GOT3 (cell line): ENCODE results near the gene FAM111B.
"Not testable (repeated sequence)": the region's sequence is repeated elsewhere in the genome, so short reads cannot be mapped to it uniquely, and the experiment has no call there.

Experiments used
- DNase-seq: peaks from one replicate; lab custom pipeline; 2025; ENCODE audit warnings: mixed read lengths; lab: John Stamatoyannopoulos, UW

The FAM111B gene, protein sequence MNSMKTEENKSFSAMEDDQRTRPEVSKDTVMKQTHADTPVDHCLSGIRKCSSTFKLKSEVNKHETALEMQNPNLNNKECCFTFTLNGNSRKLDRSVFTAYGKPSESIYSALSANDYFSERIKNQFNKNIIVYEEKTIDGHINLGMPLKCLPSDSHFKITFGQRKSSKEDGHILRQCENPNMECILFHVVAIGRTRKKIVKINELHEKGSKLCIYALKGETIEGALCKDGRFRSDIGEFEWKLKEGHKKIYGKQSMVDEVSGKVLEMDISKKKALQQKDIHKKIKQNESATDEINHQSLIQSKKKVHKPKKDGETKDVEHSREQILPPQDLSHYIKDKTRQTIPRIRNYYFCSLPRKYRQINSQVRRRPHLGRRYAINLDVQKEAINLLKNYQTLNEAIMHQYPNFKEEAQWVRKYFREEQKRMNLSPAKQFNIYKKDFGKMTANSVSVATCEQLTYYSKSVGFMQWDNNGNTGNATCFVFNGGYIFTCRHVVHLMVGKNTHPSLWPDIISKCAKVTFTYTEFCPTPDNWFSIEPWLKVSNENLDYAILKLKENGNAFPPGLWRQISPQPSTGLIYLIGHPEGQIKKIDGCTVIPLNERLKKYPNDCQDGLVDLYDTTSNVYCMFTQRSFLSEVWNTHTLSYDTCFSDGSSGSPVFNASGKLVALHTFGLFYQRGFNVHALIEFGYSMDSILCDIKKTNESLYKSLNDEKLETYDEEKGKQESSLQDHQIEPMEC

DNA sequence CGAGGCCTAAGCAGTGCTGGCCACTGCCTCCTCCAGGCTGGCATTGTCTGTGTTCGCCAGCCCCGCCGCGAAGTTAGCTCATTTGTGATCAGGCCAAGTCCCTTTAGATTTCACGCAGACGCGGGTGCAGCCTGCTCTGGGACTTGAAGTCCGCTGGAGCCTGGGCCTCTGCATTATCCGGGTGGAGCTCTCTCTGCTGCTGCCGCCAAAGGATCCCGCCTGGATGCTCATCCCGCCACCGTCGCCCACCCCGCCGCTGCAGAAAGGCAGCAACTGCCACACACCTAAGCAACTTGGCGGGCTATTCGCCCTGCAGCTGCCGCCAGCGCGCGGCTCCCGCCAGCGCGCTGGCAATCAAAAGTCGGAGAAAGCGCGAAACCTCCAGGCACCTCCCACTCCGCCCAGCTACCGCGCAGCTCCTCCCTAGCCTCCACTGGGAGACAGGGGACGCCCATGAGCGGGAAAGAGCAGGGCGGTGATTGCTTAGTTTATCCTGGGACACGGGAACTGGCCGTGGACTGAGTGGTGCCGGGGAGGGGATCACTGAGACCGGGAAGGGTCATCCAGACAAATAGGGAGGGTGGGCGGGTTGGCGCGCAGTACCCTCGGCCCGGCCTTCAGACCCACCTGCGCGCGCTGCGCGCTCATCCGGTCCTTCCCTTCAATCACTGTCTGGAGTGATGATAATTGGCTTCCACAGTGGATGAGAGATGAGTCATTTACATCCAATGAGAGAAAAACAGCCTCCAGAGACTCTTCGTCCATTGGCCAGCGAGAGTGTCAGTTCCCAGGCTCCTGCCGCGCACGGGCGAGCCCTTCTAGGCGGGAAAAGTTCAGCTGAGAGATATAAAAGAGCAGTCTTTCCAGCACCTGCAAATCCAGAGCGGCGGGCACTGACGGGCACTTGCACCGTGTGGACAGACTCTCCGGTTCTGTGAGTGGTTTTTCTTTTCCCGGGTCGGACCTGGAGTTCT, at the start of gene FAM111B:
TSS of gene FAM111B (plus strand) at position 875 of the 974 bp plus-strand sequence. CDS start 2,389 bp downstream, outside the sequence.
- DNase-seq: peak; percentile 69

DNA sequence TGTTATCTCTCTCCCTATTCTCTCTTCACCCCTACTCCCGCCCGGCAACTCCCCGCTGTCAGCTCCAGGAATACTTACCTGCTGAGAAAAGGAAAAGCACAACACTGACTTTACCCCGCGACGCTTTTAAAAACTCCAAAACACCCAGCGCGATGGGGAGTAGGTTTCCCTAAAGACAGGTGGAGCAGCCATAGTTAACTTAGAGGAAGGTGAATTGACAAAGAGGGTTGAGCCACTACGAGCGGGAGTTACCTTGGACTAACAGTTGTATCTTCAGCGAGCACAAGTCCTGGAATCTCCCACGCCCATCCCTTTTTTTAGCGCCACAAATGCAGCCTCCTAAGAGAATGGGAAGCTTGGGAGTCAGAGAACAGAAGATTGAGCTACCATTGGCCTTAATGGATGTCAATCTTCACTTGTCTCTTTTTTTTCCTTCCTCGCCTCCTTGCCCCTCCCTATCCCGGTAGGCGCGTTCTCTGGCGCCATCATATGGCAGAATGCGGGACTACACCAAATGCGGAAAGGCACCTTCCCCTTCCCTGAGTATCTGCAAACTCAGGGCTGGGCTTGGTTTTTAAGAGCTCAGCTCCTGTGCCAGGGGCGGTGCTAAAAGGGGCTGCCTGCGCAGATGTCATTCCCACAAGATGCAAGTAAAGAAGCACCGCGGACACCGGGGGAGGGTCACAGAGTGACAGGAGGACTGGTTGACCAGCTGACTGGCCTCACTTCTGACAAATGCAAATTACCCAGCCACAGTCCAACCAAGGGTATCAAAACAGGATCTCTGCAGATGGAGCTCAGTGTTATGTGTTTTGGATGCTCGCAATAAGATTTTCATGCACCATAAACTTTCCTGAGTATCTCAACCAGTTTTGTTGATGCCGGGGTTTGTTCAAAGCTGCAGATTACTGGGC, 48.7 kb upstream of the FAM111B start:
- peak; percentile 35 for DNase-seq

DNA sequence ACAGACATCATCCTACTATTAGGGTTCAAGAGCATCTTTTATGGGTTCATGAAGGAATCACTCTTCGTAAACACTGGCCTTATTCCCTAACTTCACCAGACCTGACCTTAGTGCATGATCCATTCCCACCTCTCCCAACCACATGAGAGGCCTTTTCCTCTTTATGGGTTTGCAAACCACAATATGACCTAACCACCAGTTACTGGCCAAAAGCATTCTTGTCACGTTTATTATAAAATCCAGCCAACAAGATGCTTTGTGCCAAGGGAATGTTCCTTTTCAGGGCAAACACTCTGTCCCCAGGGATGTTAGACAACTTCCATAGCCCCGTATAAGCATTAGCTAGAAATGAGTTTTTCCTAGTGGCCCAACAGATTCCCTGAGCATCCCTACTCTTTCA, 46.9 kb upstream of the FAM111B start:
- not testable (repeated sequence) for DNase-seq

DNA sequence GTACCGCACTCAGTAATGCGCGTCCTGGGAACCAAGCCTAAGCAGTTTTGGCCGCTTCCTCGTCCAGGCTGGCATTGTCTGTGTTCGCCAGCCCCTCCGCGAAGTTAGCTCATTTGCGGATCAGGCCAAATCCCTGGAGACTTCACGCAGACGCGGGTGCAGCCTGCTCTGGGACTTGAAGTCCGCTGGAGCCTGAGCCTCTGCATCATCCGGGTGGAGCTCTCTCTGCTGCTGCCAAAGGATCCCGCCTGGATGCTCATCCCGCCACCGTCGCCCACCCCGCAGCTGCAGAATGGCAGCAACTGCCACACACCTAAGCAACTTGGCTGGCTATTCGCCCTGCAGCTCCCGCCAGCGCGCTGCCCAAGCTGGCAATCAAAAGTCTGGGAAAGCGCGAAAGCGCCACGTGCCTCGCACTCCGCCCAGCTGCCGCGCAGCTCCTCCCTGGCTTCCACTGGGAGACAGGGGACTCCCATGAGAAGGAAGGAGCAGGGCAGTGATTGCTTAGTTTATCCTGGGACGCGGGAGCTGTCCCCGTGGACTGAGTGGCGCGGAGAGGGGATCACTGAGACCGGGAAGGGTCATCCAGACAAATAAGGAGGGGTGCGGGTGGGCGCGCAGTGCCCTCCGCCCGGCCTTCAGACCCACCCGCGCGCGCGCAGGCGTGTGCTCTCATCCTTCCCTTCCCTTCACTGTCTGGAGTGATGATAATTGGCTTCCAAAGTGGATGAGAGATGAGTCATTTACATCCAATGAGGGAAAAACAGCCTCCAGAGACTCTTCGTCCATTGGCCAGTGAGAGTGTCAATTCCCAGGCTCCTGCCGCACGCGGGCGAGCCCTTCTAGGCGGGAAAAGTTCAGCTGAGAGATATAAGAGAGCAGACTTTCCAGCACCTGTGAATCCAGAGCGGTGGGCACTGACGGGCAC, 44.2 kb upstream of the FAM111B start:
- no peak for DNase-seq

DNA sequence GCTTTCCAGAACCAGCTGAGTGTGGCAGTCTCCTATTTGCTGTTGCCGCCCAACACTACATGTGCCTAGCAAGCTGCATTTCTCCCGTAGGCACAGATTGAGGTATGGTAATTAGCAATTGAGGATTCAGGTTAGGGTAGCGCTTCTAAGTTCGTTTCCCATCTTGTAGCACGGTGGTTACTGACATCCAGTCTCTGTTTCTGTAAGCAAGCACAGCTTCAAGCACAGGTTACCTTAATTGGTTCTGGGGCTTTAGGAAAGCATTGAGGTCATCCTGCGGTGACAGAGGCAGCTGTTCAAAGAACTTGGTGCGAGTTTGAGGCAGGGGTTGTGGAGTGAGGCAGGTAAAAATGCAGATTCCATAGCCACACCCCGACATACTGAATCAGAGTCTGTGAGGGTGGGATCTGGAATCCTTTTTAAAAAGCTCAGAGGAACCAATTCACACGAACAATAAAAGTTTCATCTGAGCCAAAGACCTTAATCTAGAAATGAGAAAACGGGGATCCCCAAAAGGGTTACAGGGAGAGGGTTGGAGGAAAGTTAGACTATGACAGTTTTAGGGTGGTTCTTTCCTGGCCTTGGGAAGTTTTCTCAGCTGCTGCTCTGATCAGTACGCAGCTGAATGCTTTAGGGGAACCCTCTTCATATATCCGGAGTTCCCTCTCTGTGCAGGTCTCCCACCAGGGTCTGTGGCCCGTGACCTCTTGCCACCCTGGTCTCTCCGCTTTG, 42.9 kb upstream of the FAM111B start:
- DNase-seq: not testable (repeated sequence)

DNA sequence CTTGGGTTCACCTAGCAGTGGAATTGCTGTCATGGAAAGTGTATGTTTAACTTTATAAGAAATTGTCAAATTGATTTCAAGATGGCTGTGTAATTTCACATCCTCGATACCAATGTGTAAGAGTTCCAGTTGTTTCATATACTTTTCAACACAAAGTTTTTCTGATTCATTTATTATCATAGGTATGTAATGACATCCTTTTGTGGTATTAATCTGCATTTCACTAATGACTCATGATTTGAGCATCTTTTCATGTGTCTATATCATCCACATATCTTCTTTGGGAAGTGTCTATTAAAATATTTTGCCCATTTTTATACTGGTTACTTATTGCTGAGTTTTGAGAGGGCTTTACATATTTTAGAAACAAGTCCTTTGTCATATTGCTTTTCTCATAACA, 38.0 kb upstream of the FAM111B start:
- no peak for DNase-seq

DNA sequence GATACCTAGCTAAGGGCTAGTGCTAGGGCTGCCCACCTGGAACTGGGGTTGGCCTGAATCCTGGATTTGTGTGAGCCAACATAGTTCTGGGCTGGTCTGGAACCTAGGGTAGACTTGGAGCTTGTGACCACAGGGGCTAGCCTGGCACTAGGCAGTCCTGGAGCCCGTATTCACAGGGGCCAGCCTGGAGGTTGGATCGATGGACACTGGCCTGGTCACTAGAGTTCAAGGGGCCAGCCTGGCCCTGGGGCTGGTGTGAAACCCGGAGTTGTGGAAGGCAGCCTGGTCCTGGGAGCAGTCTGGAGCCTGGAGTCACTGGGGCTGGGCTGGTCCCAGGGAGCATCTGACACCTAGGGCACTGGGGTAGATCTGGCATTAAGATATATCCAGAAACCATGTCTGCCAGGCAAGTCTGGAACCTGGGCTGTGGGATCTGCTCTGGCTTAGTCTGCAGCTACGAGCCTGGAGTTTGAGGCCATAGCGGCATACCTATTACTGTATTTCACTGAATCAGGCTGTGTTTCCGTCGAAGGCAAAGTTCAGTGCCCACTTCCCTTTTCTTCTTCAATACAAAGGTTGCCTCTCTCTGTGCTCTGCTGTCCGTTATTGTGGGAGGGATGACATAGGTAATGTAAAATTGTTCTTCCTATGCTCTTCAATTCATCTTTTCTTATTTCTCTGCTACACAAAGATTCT, 30.0 kb upstream of the FAM111B start:
- DNase-seq: no peak

DNA sequence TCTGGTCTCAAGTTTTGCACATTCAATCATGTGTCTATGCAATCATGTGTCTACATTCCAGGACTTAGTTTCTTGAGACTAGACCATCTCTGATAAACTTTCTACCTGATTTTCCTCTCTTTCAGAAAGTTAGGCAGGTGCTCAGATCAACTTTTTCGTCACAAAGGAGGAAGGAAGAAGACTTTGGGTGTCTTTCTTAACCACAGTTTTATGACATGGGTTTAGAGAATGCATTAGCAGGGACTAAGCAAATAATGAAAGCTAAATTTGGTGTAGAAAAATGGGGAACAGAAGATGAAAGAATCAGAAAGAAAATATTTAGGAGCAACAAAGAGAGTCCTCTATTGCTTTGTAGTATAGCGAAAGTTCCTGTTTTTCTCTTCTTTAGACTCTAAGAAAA, 28.6 kb upstream of the FAM111B start:
- DNase-seq: no peak

DNA sequence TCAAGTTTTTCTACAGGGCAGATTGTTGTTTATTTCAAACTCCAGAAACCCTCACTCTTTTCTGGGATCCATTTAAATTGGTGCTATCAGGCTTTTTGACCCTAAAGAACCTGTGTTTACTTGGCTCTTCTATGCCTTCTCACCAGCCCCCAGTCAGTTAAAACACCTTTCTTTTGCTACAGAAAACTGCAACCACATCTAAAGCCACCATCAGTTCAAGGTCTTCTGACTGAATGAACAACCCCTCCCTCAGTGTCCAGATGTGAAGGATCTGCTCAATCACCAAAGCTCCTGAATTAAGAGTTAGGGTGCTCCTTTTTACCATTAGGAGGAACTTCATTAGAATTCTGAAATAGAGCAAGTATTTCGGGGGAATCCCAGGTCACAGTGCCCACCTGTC, 28.0 kb upstream of the FAM111B start:
- no peak for DNase-seq

DNA sequence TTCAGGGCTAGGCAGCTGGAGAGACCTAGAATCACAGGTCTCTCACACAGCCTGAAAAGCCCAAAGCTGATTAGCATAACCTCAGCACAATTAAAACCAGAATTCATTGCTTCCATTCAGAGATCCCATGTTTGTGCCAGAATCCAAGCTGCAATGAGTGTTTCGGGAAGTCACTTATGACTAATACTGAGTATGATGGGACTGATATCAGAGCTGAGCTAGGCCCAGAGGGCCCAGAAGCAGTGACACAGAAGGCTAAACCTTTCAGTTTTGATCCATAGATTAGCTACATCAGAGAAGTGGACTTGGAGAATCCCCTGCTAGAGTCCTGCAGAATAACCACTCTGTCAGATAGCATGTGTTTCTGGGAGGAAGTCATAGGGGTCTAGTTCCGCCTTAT, 26.6 kb upstream of the FAM111B start:
- not testable (repeated sequence) for DNase-seq

DNA sequence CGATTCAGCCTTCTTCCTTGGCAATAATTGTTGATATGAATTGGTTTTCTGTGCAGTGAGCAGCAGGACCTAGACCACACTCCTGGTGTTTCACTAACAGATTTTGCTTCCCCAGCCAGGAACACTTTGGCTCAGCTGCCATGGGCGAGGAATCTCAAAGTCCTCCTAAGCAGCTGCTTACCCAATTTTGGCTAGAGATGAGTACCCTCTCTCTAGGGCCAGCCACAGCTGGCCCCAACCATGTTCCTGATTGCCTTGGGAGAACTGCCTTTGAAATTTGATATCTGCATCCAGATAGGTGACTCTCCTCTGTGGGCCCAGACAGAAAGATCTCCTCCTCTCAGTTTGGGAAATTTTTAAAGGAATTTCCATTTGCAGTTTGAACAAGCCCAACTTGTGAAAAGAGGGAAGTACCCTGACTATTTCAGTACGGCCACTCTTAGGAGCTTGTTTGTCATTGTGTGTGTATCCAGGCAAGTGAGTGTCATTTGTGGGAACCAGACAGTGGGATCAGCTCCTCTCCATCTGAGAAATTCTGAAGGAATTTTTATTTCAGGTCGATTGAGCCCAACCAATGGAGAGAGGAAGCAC, 25.5 kb upstream of the FAM111B start:
- not testable (repeated sequence) for DNase-seq

DNA sequence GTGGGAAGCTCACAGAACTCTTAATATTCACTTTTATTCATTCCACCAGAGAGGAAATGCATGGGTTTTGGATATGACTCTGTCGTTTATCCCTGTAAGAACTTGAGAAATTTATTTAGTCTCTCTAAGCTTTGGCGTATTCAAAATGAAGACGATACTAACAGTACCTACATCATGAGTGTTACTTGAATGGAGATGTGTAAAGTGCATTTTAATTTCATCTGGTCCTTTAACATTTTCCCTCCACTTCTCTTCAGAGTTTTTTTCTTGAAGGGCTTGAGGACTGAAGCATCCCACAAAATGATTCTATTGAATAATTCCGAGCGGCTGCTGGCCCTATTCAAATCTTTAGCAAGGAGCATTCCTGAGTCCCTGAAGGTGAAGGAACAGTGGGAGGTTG, 21.0 kb upstream of the FAM111B start, which contains the start of gene GLYATL1B:
TSS of gene GLYATL1B (plus strand) at position 301 of the 400 bp plus-strand sequence. CDS start at position 301, 0 bp downstream.
- DNase-seq: not testable (repeated sequence)

DNA sequence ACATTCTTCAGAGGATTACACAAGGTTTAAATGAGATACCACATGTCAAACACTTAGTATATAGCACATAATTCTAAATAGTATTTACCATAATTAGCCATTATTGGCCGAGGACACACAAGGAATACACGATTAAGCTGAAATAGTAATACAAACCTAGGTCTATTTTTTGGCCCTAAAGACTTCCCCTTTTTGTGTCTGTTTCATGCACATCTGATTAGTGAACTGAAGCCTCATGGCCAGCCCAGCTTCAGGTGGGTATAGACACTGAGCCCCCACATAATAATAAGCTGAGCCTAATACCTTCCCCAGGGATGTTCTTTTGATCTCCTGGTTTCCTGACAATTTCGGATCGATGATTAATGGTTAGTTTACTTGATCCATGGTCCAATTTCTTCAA, 18.9 kb upstream of the FAM111B start:
- no peak for DNase-seq

DNA sequence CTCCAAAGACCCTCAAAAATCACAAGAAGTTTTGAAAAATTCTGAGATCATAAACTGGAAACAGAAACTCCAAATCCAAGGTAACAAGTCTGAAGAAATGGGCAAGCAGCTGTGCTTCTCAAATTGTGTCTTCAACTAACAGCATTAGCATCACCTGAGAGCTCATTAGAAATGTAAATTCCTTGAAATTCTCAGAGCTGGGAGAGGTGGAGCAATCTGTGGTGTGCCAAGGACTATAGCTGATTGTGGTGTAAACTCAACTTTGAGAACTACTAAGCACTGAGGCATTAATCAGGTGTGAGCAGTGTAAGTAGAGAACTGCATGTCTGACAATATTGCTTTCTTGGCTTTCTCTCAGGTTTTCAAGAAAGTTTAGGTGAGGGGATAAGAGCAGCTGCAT, 13.5 kb upstream of the FAM111B start:
- not testable (repeated sequence) for DNase-seq

DNA sequence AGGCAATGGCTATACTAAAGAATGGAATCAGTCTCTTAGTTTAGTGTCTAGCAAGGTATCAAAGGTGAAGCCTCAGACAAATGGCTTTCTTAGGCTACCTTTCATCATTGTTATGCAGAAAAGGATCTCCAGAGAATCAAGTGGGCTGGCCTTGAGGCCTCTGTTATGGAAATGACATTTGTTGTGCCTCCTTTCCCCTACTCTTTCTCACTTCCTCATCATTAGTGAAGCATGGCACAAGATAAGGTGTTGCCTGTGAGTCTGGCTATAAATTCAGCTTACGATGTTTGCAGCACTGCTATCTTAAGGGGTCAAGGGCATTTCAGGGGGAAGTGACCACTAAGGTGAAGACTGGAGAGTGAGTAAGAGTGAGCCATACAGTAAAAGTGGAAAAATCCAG, 11.8 kb upstream of the FAM111B start:
- not testable (repeated sequence) for DNase-seq

DNA sequence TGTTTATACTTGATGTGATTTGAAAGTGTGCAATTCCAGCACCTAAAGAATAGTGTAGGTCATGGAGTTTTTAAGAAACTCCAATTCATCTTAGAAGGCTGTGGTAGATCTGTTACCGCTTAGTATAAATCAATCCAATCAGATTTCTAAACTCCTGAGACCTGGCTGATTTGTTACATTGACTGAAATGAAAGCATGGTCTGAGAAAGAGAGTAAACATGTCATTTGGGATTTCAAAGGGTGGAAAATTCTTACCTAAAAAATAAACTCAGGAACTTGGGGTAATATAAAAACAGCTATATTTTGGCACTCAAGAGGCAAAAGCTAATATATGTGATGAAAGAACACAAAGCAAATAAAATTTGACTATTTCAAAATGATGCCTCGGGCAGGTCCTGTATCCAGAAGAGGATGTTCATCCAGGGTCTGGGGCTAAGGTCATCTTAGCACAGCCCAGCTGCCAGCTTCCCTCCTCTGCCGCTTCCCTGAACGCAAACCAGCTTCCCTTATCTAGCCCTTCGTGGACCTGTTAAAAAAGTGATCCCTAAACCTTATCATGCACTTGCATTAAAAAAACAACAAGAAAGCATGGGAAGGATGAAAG, 11.0 kb upstream of the FAM111B start:
- not testable (repeated sequence) for DNase-seq

DNA sequence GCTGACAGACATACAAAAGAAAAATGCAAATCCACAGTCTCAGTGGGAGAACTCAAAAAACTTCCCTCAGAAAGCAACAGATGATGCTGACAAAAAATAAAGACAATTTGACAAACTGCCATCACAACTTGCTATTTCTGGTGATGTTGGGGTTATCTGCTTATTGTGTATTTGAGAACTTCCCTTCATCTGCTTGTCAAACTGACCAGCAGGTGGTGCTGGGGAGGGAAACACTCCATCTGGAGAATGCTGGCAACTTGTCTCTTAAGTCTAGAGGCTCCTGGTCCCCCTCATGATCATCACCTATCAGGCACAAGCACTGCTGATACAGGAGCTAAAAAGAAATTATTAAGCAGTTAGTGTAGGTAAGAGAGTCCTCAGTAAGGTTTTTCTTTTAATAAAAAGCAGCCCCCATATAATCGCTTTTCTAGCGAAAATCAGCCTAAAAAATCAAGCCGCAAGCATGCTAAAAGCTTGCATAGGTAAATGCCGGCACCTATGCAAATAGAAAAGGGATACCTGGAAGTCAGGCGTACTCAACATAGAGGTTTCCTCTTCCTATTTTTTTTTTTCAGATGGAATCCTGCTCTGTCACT, 9.8 kb upstream of the FAM111B start:
- no peak for DNase-seq
